Measurements from ENCODE around the gene BRD9.

DNA sequence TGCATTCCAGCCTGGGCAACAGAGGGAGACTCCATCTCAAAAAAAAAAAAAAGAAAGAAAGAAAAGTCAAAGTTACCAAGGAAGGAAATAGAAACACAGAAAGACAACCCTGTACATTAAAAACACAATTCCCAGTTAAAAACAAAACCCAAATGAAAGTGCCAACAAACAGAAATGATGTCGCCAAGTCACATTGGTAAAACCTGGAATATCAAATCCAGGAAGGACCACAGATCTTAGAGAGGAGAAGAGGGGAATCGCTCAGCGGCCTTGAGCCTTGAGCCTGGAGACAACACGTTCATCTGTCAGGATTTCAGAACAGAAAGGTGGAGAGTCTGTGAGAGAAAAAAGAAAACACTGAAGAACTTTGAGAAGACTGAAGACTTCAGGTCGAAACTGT is 40.6 kb downstream of the BRD9 start:
- TF ChIP-seq EZH2 (IDR thresholded peaks at IDR 0.05; ENCODE audit: insufficient read depth, poor library complexity, severe bottlenecking), result no peak
- no peak for TF ChIP-seq EZH2phosphoT487 (IDR thresholded peaks at IDR 0.05; ENCODE audit: insufficient read depth, low read depth)
